GM03348 (cell line): ENCODE measurements around the gene RPS19.
A peak's percentile ranks its signal among the peaks of the same experiment; 100 is the strongest.
"Not testable (repeated sequence)": the region's sequence is repeated elsewhere in the genome, so short reads cannot be mapped to it uniquely, and the experiment has no call there.

Source experiments
- DNase-seq: peaks from one replicate; pipeline ENCODE4 v3.0.0; 2012; ENCODE audit warnings: low spot score

Gene RPS19

DNA sequence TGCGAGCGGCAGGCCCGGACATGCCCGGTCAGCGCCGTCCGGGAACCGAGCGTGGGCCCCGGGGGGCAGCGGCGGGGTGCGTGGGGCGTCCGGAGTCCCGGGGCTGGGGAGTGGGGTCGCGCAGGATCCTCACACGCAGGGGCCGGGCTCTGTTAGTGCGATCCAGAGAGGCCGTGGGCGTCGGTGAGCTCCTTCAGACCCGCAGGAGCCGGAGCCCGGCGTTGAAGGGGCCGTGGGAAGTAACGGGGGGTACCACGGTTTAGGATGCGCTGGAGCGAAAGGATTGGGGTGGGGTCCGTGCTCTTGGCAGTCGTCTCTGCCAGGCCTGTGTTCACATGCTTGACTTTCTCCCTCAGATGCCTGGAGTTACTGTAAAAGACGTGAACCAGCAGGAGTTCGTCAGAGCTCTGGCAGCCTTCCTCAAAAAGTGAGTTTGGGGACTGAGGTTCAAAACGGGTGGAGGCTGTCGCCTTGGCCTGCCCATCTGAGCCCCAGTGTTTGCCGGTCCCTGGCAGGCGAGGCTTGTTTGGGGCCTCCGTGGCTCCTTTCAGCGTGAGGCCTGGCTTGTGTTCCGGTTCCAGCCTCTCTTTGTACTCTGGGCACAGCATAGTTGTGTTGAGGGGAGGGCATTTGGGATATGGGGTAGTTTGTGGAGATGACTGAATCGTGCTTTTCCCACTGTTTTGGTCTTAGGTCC is 512 bp downstream of the RPS19 start:
- DNase-seq, result peak; percentile 30

- DNase-seq, result no peak
Measured at GRCh38 chr19:41861116-41861768, 1.2 kb downstream of the RPS19 start.

DNA sequence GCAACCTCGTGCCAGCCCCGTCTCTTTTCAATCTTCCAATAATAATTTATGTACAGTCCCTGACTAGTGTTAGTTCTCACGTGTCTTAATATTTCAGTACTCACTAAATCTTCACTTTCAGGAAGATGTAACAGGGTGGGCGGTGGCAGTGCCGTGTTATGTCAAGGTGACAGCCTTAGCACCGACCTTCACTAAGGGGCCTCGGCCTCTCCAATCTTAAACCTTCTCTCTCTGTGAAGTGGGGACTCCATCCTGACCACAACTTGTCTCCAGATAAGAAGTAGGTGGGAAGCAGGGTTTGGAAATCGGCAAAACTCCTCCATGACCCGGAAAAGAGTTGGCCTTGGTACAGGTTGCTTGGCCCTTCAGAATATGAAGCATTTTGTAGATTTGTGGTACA is 1.8 kb downstream of the RPS19 start:
- no peak for DNase-seq

DNA sequence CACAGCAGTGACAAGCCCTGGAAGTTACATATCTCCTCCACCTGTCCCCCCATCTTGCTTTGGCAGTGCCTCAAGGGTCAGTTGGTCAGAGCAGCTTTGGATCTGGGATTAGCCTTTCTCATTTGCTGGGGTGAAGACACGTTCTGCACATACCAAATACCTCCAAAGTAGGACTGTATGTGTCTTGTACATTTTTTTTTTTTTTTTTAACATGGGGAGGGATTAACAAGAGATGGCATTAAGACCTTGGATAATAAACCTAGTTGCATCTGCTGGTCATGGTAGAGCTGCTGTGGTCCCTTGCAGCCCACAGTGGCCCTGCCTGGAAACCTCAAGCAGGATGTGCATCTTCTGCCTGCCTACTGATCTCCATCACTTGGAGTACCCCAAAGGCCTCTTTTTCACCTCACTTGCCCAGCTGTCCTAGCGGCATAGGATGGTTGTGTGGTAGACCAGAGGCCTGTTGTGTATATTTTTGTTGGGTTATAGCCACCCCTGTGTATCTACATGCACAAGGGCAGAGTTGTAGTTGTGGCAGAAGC is 2.5 kb downstream of the RPS19 start:
- no peak for DNase-seq

DNA sequence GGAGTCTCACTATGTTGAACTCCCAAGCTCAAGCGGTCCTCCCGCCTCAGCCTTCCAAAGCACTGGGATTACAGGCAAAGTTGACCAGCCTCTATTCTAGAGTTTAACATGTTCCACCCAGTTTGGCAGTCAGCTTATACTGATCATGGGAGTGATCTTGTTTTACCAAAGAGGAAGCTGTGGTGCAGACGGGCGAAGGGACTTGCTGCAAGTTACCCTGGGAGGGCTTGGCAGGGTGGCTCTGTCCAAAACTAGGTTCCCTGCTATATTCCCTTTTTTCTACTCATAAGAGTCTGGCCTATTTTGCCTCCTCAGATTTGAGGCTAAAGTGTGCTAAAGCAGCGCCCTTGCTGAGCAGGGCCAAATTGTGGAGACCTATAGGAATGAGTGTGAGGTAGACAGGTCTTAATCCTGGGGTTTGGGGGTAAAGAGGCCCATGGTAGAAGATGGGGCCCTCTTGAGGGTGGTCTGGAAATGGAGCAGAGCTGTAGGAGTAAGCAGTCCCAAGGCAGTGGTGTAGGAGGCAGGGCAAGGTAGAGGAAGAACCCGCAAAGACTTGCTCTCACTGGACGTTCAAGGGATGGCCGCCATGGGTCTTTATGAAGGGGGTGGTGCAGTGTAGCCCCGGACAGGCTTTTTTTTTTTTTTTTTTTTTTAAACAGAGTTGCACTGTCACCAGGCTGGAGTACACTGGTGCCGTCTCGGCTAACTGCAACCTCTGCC is 3.3 kb downstream of the RPS19 start:
- DNase-seq, result no peak

GRCh38 chr19:41864374-41864773 is 4.3 kb downstream of the RPS19 start:
- DNase-seq, result no peak

- no peak for DNase-seq
Measured at GRCh38 chr19:41866284-41866683, 6.2 kb downstream of the RPS19 start.

GRCh38 chr19:41868120-41868988 is 8.3 kb downstream of the RPS19 start:
- DNase-seq, result no peak

DNA sequence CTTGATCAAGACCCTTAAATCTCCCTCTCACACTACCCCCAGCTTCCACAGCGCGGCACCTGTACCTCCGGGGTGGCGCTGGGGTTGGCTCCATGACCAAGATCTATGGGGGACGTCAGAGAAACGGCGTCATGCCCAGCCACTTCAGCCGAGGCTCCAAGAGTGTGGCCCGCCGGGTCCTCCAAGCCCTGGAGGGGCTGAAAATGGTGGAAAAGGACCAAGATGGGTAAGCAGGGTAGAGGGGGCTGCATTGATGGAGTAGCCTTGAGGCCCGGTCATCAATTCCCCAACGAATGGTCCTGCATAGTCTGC is 8.9 kb downstream of the RPS19 start:
- no peak for DNase-seq

DNA sequence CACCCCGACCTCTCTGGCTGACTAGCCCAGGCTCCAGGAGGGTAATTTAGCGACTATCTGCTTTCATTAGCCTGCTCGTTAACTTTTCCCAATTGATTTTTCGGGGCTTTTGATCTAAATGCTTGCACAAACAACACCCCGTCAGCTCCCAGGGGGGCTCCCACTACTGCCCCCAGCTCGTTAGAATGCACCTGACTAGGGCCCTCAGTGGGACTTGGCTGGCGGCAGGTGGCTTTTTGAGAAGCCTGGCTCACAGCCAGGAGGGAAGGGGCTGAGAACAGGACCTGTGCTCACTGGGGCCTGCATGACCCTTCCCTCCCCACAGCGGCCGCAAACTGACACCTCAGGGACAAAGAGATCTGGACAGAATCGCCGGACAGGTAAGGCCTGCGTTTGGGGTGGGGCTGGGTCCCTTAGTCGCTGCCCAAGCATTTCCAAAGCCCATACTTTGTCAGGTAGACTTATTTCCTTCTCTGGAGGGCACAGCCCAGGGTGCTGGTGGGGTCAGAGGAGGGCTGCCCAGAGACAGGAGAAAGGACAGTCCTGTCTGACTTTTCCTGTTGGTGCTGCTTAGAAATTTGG is 9.4 kb downstream of the RPS19 start:
- DNase-seq, result no peak

- DNase-seq, result peak; percentile 46
Measured at GRCh38 chr19:41870401-41870873, 10.4 kb downstream of the RPS19 start.

GRCh38 chr19:41871573-41872383 is 11.7 kb downstream of the RPS19 start:
- no peak for DNase-seq

DNA sequence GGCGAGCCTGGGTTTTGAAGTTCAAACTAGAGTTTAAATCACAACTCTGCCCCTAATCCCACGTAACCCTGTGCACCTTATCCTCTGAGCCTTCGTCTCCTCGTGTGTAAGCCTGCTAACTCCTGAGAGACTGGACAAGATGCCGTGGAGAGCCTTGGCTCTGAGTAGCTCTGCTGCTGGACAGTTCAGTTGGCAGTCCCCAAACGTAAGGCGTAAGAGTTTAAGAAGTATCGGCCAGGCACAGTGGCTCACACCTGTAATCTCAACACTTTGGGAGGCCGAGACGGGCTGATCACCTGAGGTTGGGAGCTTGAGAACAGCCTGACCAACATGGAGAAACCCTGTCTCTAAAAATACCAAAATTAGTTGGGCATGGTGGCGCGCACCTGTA is 12.3 kb downstream of the RPS19 start:
- no peak for DNase-seq

DNA sequence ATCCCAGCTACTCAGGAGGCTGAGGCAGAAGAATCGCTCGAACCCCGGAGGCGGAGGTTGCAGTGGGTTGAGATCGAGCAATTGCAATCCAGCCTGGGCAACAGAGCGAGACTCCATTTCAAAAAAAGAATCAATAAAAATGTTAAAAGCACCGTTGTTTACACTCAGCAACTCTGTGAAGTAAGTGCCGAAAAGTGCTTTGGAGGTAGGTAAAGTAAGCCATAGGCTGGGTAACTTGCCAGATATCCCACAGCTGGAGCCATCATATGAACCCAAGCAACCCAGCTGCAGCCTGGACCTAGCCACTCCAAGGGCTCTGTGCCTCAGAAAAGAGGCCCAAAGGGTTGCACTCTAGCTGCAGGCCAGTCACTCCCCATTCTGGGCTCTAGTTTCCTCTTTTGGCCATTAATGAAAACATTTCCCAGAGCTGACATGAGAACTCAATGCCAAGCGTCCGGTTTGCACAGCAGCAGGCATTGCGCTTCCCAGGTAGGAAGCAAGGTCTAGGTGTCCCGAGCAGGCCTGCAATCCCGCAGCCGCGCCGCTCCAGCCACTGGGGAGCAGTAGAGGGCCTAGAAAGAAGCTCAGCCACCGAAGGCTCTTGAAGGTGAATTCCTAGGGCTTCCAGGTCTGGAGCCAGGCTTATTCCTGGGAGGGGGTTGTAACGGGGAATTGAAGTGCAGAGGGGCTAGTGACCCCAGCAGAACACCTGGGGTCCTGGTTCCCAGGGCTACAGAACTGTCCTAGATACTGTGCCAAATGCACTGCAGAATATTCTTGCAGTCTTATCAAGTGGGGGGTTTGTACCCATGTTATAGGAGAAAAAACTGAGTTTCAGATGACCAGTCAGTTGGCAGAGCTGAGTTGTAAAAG is 13.0 kb downstream of the RPS19 start:
- peak; percentile 62 for DNase-seq

- DNase-seq, result not testable (repeated sequence)
Measured at GRCh38 chr19:41875973-41876372, 15.9 kb downstream of the RPS19 start.

DNA sequence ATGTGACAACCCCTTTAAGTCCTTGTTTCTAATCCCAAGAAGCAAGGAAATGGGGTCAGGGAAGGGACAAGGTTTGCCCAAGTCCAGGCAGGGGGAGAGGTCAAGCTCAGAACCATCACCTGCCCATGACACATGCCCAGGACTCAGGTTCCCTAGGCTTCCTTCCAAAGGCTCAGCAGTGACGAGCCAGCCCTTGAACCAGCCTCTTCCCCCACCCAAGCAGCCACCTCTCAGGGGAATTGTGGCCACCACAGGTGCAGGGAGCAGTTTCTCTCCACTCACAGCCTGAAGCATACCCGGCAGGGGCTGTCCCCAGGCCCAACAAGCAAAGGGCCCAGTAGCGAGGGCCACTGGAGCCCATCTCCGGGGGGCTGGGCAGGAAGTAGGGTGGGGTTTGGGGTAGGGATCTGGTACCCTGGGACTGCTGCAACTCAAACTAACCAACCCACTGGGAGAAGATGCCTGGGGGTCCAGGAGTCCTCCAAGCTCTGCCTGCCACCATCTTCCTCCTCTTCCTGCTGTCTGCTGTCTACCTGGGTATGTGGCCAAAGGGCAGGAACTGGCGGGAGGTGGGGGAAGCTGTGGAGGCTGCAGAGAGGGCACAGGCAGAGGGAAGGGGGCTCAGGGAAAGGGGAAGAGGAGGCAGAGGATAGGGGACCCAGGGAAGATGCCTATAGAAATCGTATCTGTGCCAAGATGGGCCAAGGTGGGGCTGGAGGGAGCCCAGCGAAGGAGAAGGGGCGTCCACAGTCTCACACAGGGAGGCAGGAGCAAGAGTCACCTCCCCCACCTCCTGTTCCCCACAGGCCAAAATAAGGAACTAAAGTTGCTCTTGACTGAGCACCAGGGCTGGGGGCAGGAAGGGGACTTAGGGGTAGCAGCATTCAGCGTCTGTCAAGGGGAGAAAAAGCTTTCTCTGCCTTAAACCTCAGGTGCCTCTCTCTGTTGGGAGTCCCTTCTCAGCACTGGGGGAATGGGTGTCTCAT is 17.1 kb downstream of the RPS19 start, which contains the start of gene CD79A:
TSS of gene CD79A (plus strand) at position 433 of the 986 bp plus-strand sequence. CDS start at position 459, 26 bp downstream.
- DNase-seq, result no peak

- no peak for DNase-seq
Measured at GRCh38 chr19:41877916-41878905, 18.2 kb downstream of the RPS19 start.
